Measurements from ENCODE around the gene SLX4.

Gene SLX4

GRCh38 chr16:3607634-3608033 is 3.8 kb downstream of the SLX4 start:
- no peak for TF ChIP-seq CTCF (conservative IDR thresholded peaks at IDR 0.05; ENCODE audit: control insufficient read depth, insufficient read depth, low read depth, low read length)
- H3K4me3 ChIP-seq (ENCODE audit: control insufficient read depth, low read depth, low read length) = no peak overlapping the region
- DNase-seq (ENCODE audit: low read depth) = no peak

- no peak overlapping the region for H3K4me3 ChIP-seq (ENCODE audit: control insufficient read depth, low read depth, low read length)
- no peak for TF ChIP-seq CTCF (conservative IDR thresholded peaks at IDR 0.05; ENCODE audit: control insufficient read depth, insufficient read depth, low read depth, low read length)
- no peak for DNase-seq (ENCODE audit: low read depth)
These were observed 4.2 kb downstream of the SLX4 start for GRCh38 chr16:3607161-3607560.

- no peak for TF ChIP-seq CTCF (conservative IDR thresholded peaks at IDR 0.05; ENCODE audit: control insufficient read depth, insufficient read depth, low read depth, low read length)
- DNase-seq (ENCODE audit: low read depth) = no peak
- no peak overlapping the region for H3K4me3 ChIP-seq (ENCODE audit: control insufficient read depth, low read depth, low read length)
These were observed 5.0 kb downstream of the SLX4 start for GRCh38 chr16:3606441-3606840.

- TF ChIP-seq CTCF (conservative IDR thresholded peaks at IDR 0.05; ENCODE audit: control insufficient read depth, insufficient read depth, low read depth, low read length) = no peak
- no peak overlapping the region for H3K4me3 ChIP-seq (ENCODE audit: control insufficient read depth, low read depth, low read length)
- no peak for DNase-seq (ENCODE audit: low read depth)
These were observed 9.1 kb downstream of the SLX4 start for GRCh38 chr16:3602320-3602653.

- DNase-seq (ENCODE audit: low read depth) = no peak
- no peak for TF ChIP-seq CTCF (conservative IDR thresholded peaks at IDR 0.05; ENCODE audit: control insufficient read depth, insufficient read depth, low read depth, low read length)
- no peak overlapping the region for H3K4me3 ChIP-seq (ENCODE audit: control insufficient read depth, low read depth, low read length)
These were observed 9.6 kb downstream of the SLX4 start for GRCh38 chr16:3601614-3602319.

- no peak overlapping the region for H3K4me3 ChIP-seq (ENCODE audit: control insufficient read depth, low read depth, low read length)
- DNase-seq (ENCODE audit: low read depth) = no peak
- TF ChIP-seq CTCF (conservative IDR thresholded peaks at IDR 0.05; ENCODE audit: control insufficient read depth, insufficient read depth, low read depth, low read length) = no peak
These were observed 11.5 kb downstream of the SLX4 start for GRCh38 chr16:3599922-3600321.

- DNase-seq (ENCODE audit: low read depth) = no peak
- no peak overlapping the region for H3K4me3 ChIP-seq (ENCODE audit: control insufficient read depth, low read depth, low read length)
- TF ChIP-seq CTCF (conservative IDR thresholded peaks at IDR 0.05; ENCODE audit: control insufficient read depth, insufficient read depth, low read depth, low read length) = no peak
These were observed 12.3 kb downstream of the SLX4 start for GRCh38 chr16:3599121-3599520.

All from fibroblast of mammary gland (primary cell).